ENCODE results near the gene OARD1. TPM values are rescaled to one million over a fixed set of nuclear protein-coding genes. Genes with fewer than 3 reads are reported as not detected.

Gene OARD1
- total and polyA plus RNA-seq, 10 of the 15 experiments (the other 5 are each of a cell fraction or from before 2014, with no cell fraction given): 19.0 to 63.5 (median 43.6) TPM

DNA sequence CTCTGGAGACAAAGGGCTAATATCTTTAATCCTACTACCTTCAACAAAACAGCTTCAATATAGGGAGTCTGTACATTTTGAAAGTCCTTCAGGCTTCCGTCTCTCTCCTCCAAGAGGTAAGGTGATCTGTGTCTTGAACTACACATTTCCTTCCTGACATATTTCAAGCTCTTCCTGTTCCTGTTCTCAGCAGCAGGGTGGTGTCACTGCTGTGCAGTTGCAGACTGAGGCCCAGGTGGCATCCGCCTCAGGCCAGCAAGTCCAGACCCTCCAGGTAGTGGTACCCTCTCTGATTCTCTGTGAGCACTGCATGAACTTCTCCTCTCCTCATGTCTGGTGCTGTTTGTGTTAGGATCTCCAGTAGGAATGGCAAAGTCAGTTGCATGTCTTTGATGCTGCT, 8.5 kb upstream of the OARD1 start:
- Histone ChIP-seq H3K79me2 (ENCODE audit: control insufficient read depth, insufficient read depth, low read length) (peaks cover 38% of the 10 kb centered on the region), H3K27ac (ENCODE audit: control insufficient read depth, insufficient read depth) (no peak overlapping the region), H3K9ac (ENCODE audit: control insufficient read depth, insufficient read depth, low read length) (no peak overlapping the region), H3K27me3 (replicated peaks in 1 of 2; ENCODE audit: control insufficient read depth in 2 of 2, insufficient read depth in 2 of 2, low read length in 1 of 2) (no peaks in the 10 kb centered on the region), H3K4me3 (no peak overlapping the region), H3K36me3 (ENCODE audit: control insufficient read depth in 2 of 2, insufficient read depth in 2 of 2, low read length in 1 of 2) (peaks cover 4 to 15% of the 10 kb centered on the region in 2 experiments; a peak in 3 of 4 replicates), H3K4me2 (ENCODE audit: control insufficient read depth, insufficient read depth) (no peak overlapping the region; the same call in 1 of the 2 replicates), H4K20me1 (ENCODE audit: control insufficient read depth, insufficient read depth) (no peaks in the 10 kb centered on the region), H3K4me1 (ENCODE audit: control insufficient read depth, insufficient read depth, low read length) (peaks cover 3% of the 10 kb centered on the region; the same call in 1 of the 2 replicates), H2AFZ (ENCODE audit: control insufficient read depth, low read depth, low read length) (no peak overlapping the region), H3K9me3 (replicated peaks; ENCODE audit: control insufficient read depth, insufficient read depth, low read length) (no peaks in the 10 kb centered on the region)
- ChIA-PET CTCF (interaction anchor here (0.8 kb wide), 1 partner anchor 102 kb away, joined by 3 read pairs; no protein-coding TSS in a partner anchor), SMC1A (ENCODE audit: uncharacterized antibody, unreplicated experiment) (interaction anchor here (1.1 kb wide), 1 partner anchor 9 kb away, joined by 5 read pairs; no protein-coding TSS in a partner anchor), POLR2A (no interaction called here), RAD21 (ENCODE audit: unreplicated experiment) (no interaction called here)
- FAIRE-seq (no peak), ATAC-seq (no peak), DNase-seq (ENCODE audit: low read depth, low spot score) (no peak)
- TF ChIP-seq, protein P1, sequence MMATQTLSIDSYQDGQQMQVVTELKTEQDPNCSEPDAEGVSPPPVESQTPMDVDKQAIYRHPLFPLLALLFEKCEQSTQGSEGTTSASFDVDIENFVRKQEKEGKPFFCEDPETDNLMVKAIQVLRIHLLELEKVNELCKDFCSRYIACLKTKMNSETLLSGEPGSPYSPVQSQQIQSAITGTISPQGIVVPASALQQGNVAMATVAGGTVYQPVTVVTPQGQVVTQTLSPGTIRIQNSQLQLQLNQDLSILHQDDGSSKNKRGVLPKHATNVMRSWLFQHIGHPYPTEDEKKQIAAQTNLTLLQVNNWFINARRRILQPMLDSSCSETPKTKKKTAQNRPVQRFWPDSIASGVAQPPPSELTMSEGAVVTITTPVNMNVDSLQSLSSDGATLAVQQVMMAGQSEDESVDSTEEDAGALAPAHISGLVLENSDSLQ (IDR thresholded peaks at IDR 0.05): no peak
- TF ChIP-seq TBL1XR1 (IDR thresholded peaks at IDR 0.05; ENCODE audit: low read depth, low read length) (no peak), HDAC2 (IDR thresholded peaks at IDR 0.05) (no peak), HCFC1 (IDR thresholded peaks at IDR 0.05; ENCODE audit: low read length) (no peak)
- in situ Hi-C loops (cut with MboI) (no loop called here), intact Hi-C loops (cut with micrococcal nuclease; ENCODE audit: unreplicated experiment) (no loop called here)
- WGBS (ENCODE audit: insufficient coverage, insufficient replicate concordance, low lambda C conversion rate, missing lambda C conversion rate): 13% methylated on average over 2 of the region's 2 CpGs
- BruUV-seq (replicated peaks): no TSS peak

GRCh38 chr6:41079080-41079479, 6.9 kb upstream of the OARD1 start:
- 85% methylated on average over 1 of the region's 1 CpG for WGBS (ENCODE audit: insufficient coverage, insufficient replicate concordance, low lambda C conversion rate, missing lambda C conversion rate)
- no peak overlapping the region for H3K4me3 ChIP-seq
- POLR2A ChIA-PET: no interaction called here
- in situ Hi-C loops (cut with MboI) (no loop called here), intact Hi-C loops (cut with micrococcal nuclease; ENCODE audit: unreplicated experiment) (loop anchor here (5.0 to 10.0 kb wide), 2 partner anchors 238 to 656 kb away; partner anchors contain the start of gene TFEB)
- H3K27me3 ChIP-seq (replicated peaks in 1 of 2; ENCODE audit: control insufficient read depth in 2 of 2, insufficient read depth in 2 of 2, low read length in 1 of 2): no peaks in the 10 kb centered on the region
- SMC1A ChIA-PET (ENCODE audit: uncharacterized antibody, unreplicated experiment): interaction anchor here (0.8 to 1.3 kb wide), 4 partner anchors 9 to 807 kb away, joined by 3 to 4 read pairs (median 3); no protein-coding TSS in a partner anchor
- CTCF ChIA-PET: interaction anchor here (0.8 to 1.2 kb wide), 2 partner anchors 11 to 103 kb away, joined by 3 to 5 read pairs; no protein-coding TSS in a partner anchor
- no peaks in the 10 kb centered on the region for H4K20me1 ChIP-seq (ENCODE audit: control insufficient read depth, insufficient read depth)
- no peak overlapping the region for H3K4me2 ChIP-seq (ENCODE audit: control insufficient read depth, insufficient read depth)
- no peaks in the 10 kb centered on the region for H3K9me3 ChIP-seq (replicated peaks; ENCODE audit: control insufficient read depth, insufficient read depth, low read length)
- H3K4me1 ChIP-seq (ENCODE audit: control insufficient read depth, insufficient read depth, low read length): peaks cover 5% of the 10 kb centered on the region; the same call in 1 of the 2 replicates
- RAD21 ChIA-PET (ENCODE audit: unreplicated experiment): no interaction called here
- H3K9ac ChIP-seq (ENCODE audit: control insufficient read depth, insufficient read depth, low read length): no peak overlapping the region
- no TSS peak for BruUV-seq (replicated peaks)
- ATAC-seq: no peak
- DNase-seq (ENCODE audit: low read depth, low spot score): no peak
- no peak overlapping the region for H2AFZ ChIP-seq (ENCODE audit: control insufficient read depth, low read depth, low read length)
- H3K27ac ChIP-seq (ENCODE audit: control insufficient read depth, insufficient read depth): no peak overlapping the region
- peaks cover 53% of the 10 kb centered on the region for H3K79me2 ChIP-seq (ENCODE audit: control insufficient read depth, insufficient read depth, low read length)
- no peak for FAIRE-seq
- peaks cover 4 to 15% of the 10 kb centered on the region in 2 experiments; a peak in 3 of 4 replicates for H3K36me3 ChIP-seq (ENCODE audit: control insufficient read depth in 2 of 2, insufficient read depth in 2 of 2, low read length in 1 of 2)
- TF ChIP-seq SMAD5 (IDR thresholded peaks at IDR 0.05; ENCODE audit: low read depth) (no peak), E4F1 (IDR thresholded peaks at IDR 0.05; ENCODE audit: borderline replicate concordance, partially characterized antibody) (no peak), CREM (IDR thresholded peaks at IDR 0.05; ENCODE audit: low read depth) (no peak), MEF2A (IDR thresholded peaks at IDR 0.05; ENCODE audit: insufficient read depth, low read depth, low read length) (no peak), RBBP5 (conservative IDR thresholded peaks at IDR 0.05) (no peak), ZNF384 (IDR thresholded peaks at IDR 0.05; ENCODE audit: borderline replicate concordance, low read depth, low read length) (no peak), SP1 (IDR thresholded peaks at IDR 0.05; ENCODE audit: low read depth, low read length) (no peak), POLR2A (IDR thresholded peaks at IDR 0.05; ENCODE audit: low read depth, low read length) (no peak), YBX1 (IDR thresholded peaks at IDR 0.05) (no peak), HDAC6 (IDR thresholded peaks at IDR 0.05; ENCODE audit: unreplicated experiment) (no peak), ETV6 (conservative IDR thresholded peaks at IDR 0.05 in 1 of 2, IDR thresholded peaks at IDR 0.05 in 1 of 2; ENCODE audit: borderline replicate concordance in 1 of 2, low read depth in 1 of 2) (no peak), POU2F2 (IDR thresholded peaks at IDR 0.05; ENCODE audit: borderline replicate concordance, low read depth, low read length) (no peak), ZNF217 (IDR thresholded peaks at IDR 0.05) (no peak)

Data from GM12878 (cell line).